Body of pancreas (tissue), 4 donors: ENCODE results near the gene AMH. TPM values are rescaled to one million over a fixed set of nuclear protein-coding genes. Genes with fewer than 3 reads are reported as not detected.

Experiments
- ATAC-seq: fragments of 150-250 bp; one replicate; pipeline ENCODE4 v1.9.1; 2016
- DNase-seq, 4 donors: peaks; one replicate each; pipeline ENCODE4 v3.0.0-alpha.2; 2019
- H3K27ac ChIP-seq, 4 donors: fragments of 200-600 bp; sonication (generic); 1 replicate in 3 of 4; 2 replicates in 1 of 4; pipeline versions ENCODE4 v1.5.1 to v1.6.1; 2016 to 2019; ENCODE audit warnings: mild to moderate bottlenecking in 1 of 4, mixed read lengths in 1 of 4, moderate library complexity in 1 of 4
- H3K27me3 ChIP-seq, 2 donors: fragments of 200-600 bp; sonication (generic); one replicate each; pipeline ENCODE4 v1.6.0; 2016; ENCODE audit warnings: mild to moderate bottlenecking in 1 of 2
- H3K36me3 ChIP-seq, 2 donors: fragments of 200-600 bp; sonication (generic); replicated peaks in 1 of 2; 2 replicates each; pipeline ENCODE4 v1.5.1; 2016; ENCODE audit warnings: low read depth in 2 of 2; ENCODE audit not compliant: insufficient read depth in 1 of 2
- H3K4me1 ChIP-seq: fragments of 200-600 bp; sonication (generic); one replicate; pipeline ENCODE4 v1.6.0; 2016
- H3K4me3 ChIP-seq, 2 donors: fragments of 200-600 bp; sonication (generic); 1 replicate in 1 of 2; 2 replicates in 1 of 2; pipeline ENCODE4 v1.5.1; 2016 to 2019
- H3K9me3 ChIP-seq, 3 donors: fragments of 200-600 bp; sonication (generic); 1 replicate in 2 of 3; 2 replicates in 1 of 3; pipeline ENCODE4 v1.5.1; 2016
- CTCF ChIP-seq, 7 experiments: fragments of 450-650 bp in 4 of 7; fragments of 200-600 bp in 3 of 7; sonication (generic) in 3 of 7; IDR thresholded peaks; one replicate each; pipeline ENCODE4 v1.5.1; 2016 to 2019; ENCODE audit warnings: antibody characterized with exemption in 7 of 7
- POLR2A ChIP-seq, 3 donors: fragments of 450-650 bp; IDR thresholded peaks; one replicate each; pipeline ENCODE4 v1.6.1; 2016; ENCODE audit warnings: antibody characterized with exemption in 3 of 3, mild to moderate bottlenecking in 2 of 3
- WGBS, 2 donors: methylation state at CpG; one replicate each; pipeline ENCODE4 v1.1.5; 2017; 5-methylcytosine and 5-hydroxymethylcytosine counted together
- intact Hi-C: fragments of 100-400 bp; cut with DNase I; formaldehyde crosslinking; loops from one replicate; pipeline ENCODE4 v1.15.1; 2023
- total RNA-seq, 2 donors: library from RNA; depleted of rRNA; stranded (reverse); fragments of >200 nt; gene quantifications; one replicate each; pipeline ENCODE4 v1.1.0, GENCODE V29; 2016

Gene AMH
- total RNA-seq, 2 donors from 2014 or later = 0.99 to 11.7 TPM

DNA sequence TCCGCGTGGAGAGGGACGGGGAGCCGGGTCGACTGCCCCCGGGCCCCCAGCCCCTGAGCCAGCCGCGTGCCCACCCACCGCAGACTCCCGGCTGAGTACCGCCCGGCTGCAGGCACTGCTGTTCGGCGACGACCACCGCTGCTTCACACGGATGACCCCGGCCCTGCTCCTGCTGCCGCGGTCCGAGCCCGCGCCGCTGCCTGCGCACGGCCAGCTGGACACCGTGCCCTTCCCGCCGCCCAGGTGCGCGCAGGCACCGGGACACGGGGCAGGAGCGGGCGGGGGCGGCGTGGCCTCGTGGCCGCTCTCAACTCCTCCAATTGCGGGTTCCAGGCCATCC is 1.6 kb downstream of the AMH start:
- no peak overlapping the region for H3K27ac ChIP-seq
- peaks cover 12 to 16% of the 10 kb centered on the region in 2 donors for H3K36me3 ChIP-seq
- TF ChIP-seq CTCF (IDR thresholded peaks at IDR 0.05) = no peak
- no peak overlapping the region for H3K4me3 ChIP-seq
- no peaks in the 10 kb centered on the region for H3K9me3 ChIP-seq
- peaks cover 46% of the 10 kb centered on the region for H3K4me1 ChIP-seq
- intact Hi-C loops = no loop called here
- peaks cover 0 to 23% of the 10 kb centered on the region in 2 donors for H3K27me3 ChIP-seq
- 10% methylated on average over 8 of the region's 40 CpGs; no CpG with 5 or more reads in 1 of the 2 donors for WGBS, 2 donors
- DNase-seq = no peak
- ATAC-seq = no peak

GRCh38 chr19:2251106-2252054 is 2.3 kb downstream of the AMH start:
- 5% methylated on average over 110 of the region's 125 CpGs; no CpG with 5 or more reads in 1 of the 2 donors for WGBS, 2 donors
- DNase-seq (no peak), ATAC-seq (no peak)
- no peak overlapping the region for H3K4me3 ChIP-seq
- peaks cover 0 to 23% of the 10 kb centered on the region in 2 donors for H3K27me3 ChIP-seq
- TF ChIP-seq POLR2A (IDR thresholded peaks at IDR 0.05) = no peak
- H3K36me3 ChIP-seq = peaks cover 6 to 10% of the 10 kb centered on the region in 2 donors
- H3K4me1 ChIP-seq = peaks cover 46% of the 10 kb centered on the region
- intact Hi-C loops = no loop called here
- H3K9me3 ChIP-seq = no peaks in the 10 kb centered on the region
- no peak overlapping the region for H3K27ac ChIP-seq

- 13 to 17% methylated on average over 14 to 74 of the region's 74 CpGs for whole genome bisulfite sequencing, 2 donors
- ATAC-seq (no peak), DNase-seq (no peak)
- intact Hi-C loops = no loop called here
- H3K27me3 ChIP-seq = peaks cover 0 to 23% of the 10 kb centered on the region in 2 donors
- no peak overlapping the region for H3K4me3 ChIP-seq
- H3K9me3 ChIP-seq = no peaks in the 10 kb centered on the region
- H3K27ac ChIP-seq = no peak overlapping the region
- peaks cover 40% of the 10 kb centered on the region for H3K4me1 ChIP-seq
- no peak for TF ChIP-seq POLR2A (IDR thresholded peaks at IDR 0.05)
- no peak for TF ChIP-seq CTCF (IDR thresholded peaks at IDR 0.05)
- peaks cover 0 to 1% of the 10 kb centered on the region in 2 donors for H3K36me3 ChIP-seq
Observed at GRCh38 chr19:2252055-2252796, 3.1 kb downstream of the AMH start.

GRCh38 chr19:2252797-2253105 is 3.6 kb downstream of the AMH start:
- ATAC-seq = no peak
- Histone ChIP-seq H3K27ac (no peak overlapping the region), H3K36me3 (no peaks in the 10 kb centered on the region), H3K9me3 (no peaks in the 10 kb centered on the region), H3K4me3 (no peak overlapping the region), H3K4me1 (peaks cover 38% of the 10 kb centered on the region), H3K27me3 (peaks cover 0 to 23% of the 10 kb centered on the region in 2 donors)
- intact Hi-C loops = no loop called here
- WGBS, 2 donors = 12% methylated on average over 9 of the region's 18 CpGs; no CpG with 5 or more reads in 1 of the 2 donors
- DNase-seq = no peak
- TF ChIP-seq POLR2A (IDR thresholded peaks at IDR 0.05) = no peak
- no peak for TF ChIP-seq CTCF (IDR thresholded peaks at IDR 0.05)
